PC-9 (cell line): ENCODE measurements around the gene SND1. TPM values are rescaled to one million over a fixed set of nuclear protein-coding genes. Genes with fewer than 3 reads are reported as not detected.

Experiments
- BruUV-seq: library from RNA; stranded (reverse); fragments of 400-500 nt; replicated peaks from 2 replicates; lab custom pipeline; 2021; lab: Mats Ljungman, UMichigan
- CTCF ChIA-PET: fragments of 300-600 bp; sonication (Branson Sonifier 250); formaldehyde crosslinking; loops from one replicate; lab custom pipeline; 2022; ENCODE audit warnings: antibody characterized with exemption; lab: Charles Lee
- POLR2A ChIA-PET: fragments of 300-600 bp; sonication (Branson Sonifier 250); formaldehyde crosslinking; loops from one replicate; lab custom pipeline; 2022; ENCODE audit warnings: antibody characterized with exemption; ENCODE audit not compliant: unreplicated experiment; lab: Charles Lee
- DNase-seq, 2 experiments: peaks; one replicate each; pipeline versions ENCODE4 v3.0.0 to v3.0.0-alpha.2; 2015 to 2022; ENCODE audit warnings: mixed read lengths in 1 of 2
- H2AFZ ChIP-seq: fragments of 200-600 bp; sonication (generic); 2 replicates; pipeline ENCODE4 v1.8.1; 2017; ENCODE audit warnings: antibody characterized with exemption
- H3F3A ChIP-seq: fragments of 200-600 bp; sonication (generic); 2 replicates; pipeline ENCODE4 v1.8.1; 2017; ENCODE audit warnings: antibody characterized with exemption, mild to moderate bottlenecking, low read depth; ENCODE audit not compliant: insufficient read depth
- H3K27ac ChIP-seq: fragments of 200-600 bp; sonication (generic); 2 replicates; pipeline ENCODE4 v1.6.1; 2016; ENCODE audit warnings: mixed run types
- H3K27me3 ChIP-seq: fragments of 200-600 bp; sonication (generic); 2 replicates; pipeline ENCODE4 v1.6.1; 2016; ENCODE audit warnings: low read depth, mixed run types; ENCODE audit not compliant: insufficient read depth
- H3K36me3 ChIP-seq: fragments of 200-600 bp; sonication (generic); 2 replicates; pipeline ENCODE4 v1.6.1; 2016; ENCODE audit warnings: low read depth, mixed run types
- H3K4me1 ChIP-seq: fragments of 200-600 bp; sonication (generic); replicated peaks from 2 replicates; pipeline ENCODE4 v1.6.1; 2016; ENCODE audit warnings: mixed run types; ENCODE audit not compliant: insufficient read depth
- H3K4me2 ChIP-seq: fragments of 200-600 bp; sonication (generic); 2 replicates; pipeline ENCODE4 v1.6.1; 2017; ENCODE audit warnings: mixed run types
- H3K4me3 ChIP-seq: fragments of 200-600 bp; sonication (generic); 2 replicates; pipeline ENCODE4 v1.6.1; 2016; ENCODE audit warnings: mixed run types
- H3K79me2 ChIP-seq: fragments of 200-600 bp; sonication (generic); 2 replicates; pipeline ENCODE4 v1.6.1; 2017; ENCODE audit warnings: low read depth, mixed run types
- H3K9me2 ChIP-seq: fragments of 200-600 bp; sonication (generic); 2 replicates; pipeline ENCODE4 v1.8.1; 2017; ENCODE audit warnings: mild to moderate bottlenecking; ENCODE audit not compliant: insufficient read depth
- H3K9me3 ChIP-seq: fragments of 200-600 bp; sonication (generic); 2 replicates; pipeline ENCODE4 v1.8.1; 2016; ENCODE audit warnings: low read depth; ENCODE audit not compliant: insufficient read depth
- H4K20me1 ChIP-seq: fragments of 200-600 bp; sonication (generic); 2 replicates; pipeline ENCODE4 v1.8.1; 2017; ENCODE audit not compliant: insufficient read depth
- EZH2 ChIP-seq: fragments of 200-600 bp; sonication (generic); IDR thresholded peaks from 2 replicates; pipeline ENCODE4 v1.8.0; 2017; ENCODE audit warnings: antibody characterized with exemption, low read depth
- intact Hi-C: fragments of 100-400 bp; cut with micrococcal nuclease; formaldehyde crosslinking; loops from one replicate; pipeline ENCODE4 v1.10.0; 2022; ENCODE audit not compliant: unreplicated experiment
- total RNA-seq: library from RNA; stranded (reverse); gene quantifications from 2 replicates; pipeline ENCODE4 v1.2.3, GENCODE V29; 2021
- TF ChIP-seq, protein P1 (sequence below): fragments of 200-600 bp; sonication (generic); conservative IDR thresholded peaks from 2 replicates; pipeline ENCODE4 v1.6.1; 2017; ENCODE audit warnings: mixed run types, antibody characterized with exemption, mild to moderate bottlenecking, moderate library complexity

The SND1 gene
- total RNA-seq, 1 experiment from 2014 or later = 273 TPM

DNA sequence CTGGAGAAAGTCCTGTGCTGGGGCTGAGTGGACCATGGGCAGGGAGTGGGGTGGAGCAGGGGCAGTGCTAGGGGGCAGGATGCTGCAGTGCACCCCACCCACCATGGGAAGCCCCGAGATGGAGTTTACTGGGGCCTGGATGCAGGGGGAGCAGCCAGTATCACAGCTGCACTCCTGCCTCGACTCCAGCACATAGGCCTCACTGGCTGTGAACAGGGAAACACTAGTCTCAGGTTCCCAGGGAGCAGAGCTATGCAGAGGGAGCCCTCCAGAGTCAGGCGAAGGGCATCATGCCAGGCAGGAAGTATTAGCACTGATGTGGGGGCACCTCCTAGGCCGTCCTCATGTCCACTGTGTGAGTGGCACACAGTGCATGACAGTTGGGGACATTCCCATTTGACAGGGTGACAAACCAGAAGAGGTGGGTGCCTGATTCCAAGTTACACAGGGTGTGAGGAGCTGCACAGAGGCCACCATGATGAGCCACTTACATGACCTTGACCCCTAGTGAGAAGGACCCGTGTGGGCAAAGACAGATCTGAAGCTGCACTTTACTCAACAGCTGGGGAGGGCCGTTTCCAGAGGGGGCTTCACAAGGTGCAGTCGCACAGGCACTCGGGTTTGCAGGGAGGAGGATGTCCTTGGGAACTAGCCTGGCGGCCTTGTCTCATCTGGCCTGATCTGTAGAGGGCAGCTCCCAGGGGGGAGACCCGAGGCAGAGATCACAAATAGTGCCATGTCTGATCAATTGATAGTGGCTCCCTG is 449.1 kb downstream of the SND1 start:
- H3K4me3 ChIP-seq = no peak overlapping the region
- H3K4me1 ChIP-seq = no peaks in the 10 kb centered on the region
- intact Hi-C loops = no loop called here
- H3K9me3 ChIP-seq = no peaks in the 10 kb centered on the region
- H3K27ac ChIP-seq = no peak overlapping the region
- H3K36me3 ChIP-seq = no peaks in the 10 kb centered on the region
- H3K27me3 ChIP-seq = no peaks in the 10 kb centered on the region
- ChIA-PET CTCF (no interaction called here), POLR2A (no interaction called here)
- H3K9me2 ChIP-seq = no peaks in the 10 kb centered on the region
- no peaks in the 10 kb centered on the region; the same call in 1 of the 2 replicates for H3F3A ChIP-seq
- H3K4me2 ChIP-seq = no peak overlapping the region
- H2AFZ ChIP-seq = no peak overlapping the region
- BruUV-seq = no TSS peak
- no peak for DNase-seq
- H4K20me1 ChIP-seq = no peaks in the 10 kb centered on the region; the same call in 1 of the 2 replicates
- TF ChIP-seq, protein P1, sequence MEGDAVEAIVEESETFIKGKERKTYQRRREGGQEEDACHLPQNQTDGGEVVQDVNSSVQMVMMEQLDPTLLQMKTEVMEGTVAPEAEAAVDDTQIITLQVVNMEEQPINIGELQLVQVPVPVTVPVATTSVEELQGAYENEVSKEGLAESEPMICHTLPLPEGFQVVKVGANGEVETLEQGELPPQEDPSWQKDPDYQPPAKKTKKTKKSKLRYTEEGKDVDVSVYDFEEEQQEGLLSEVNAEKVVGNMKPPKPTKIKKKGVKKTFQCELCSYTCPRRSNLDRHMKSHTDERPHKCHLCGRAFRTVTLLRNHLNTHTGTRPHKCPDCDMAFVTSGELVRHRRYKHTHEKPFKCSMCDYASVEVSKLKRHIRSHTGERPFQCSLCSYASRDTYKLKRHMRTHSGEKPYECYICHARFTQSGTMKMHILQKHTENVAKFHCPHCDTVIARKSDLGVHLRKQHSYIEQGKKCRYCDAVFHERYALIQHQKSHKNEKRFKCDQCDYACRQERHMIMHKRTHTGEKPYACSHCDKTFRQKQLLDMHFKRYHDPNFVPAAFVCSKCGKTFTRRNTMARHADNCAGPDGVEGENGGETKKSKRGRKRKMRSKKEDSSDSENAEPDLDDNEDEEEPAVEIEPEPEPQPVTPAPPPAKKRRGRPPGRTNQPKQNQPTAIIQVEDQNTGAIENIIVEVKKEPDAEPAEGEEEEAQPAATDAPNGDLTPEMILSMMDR = no peak
- no peak for TF ChIP-seq EZH2
- H3K79me2 ChIP-seq = no peaks in the 10 kb centered on the region

DNA sequence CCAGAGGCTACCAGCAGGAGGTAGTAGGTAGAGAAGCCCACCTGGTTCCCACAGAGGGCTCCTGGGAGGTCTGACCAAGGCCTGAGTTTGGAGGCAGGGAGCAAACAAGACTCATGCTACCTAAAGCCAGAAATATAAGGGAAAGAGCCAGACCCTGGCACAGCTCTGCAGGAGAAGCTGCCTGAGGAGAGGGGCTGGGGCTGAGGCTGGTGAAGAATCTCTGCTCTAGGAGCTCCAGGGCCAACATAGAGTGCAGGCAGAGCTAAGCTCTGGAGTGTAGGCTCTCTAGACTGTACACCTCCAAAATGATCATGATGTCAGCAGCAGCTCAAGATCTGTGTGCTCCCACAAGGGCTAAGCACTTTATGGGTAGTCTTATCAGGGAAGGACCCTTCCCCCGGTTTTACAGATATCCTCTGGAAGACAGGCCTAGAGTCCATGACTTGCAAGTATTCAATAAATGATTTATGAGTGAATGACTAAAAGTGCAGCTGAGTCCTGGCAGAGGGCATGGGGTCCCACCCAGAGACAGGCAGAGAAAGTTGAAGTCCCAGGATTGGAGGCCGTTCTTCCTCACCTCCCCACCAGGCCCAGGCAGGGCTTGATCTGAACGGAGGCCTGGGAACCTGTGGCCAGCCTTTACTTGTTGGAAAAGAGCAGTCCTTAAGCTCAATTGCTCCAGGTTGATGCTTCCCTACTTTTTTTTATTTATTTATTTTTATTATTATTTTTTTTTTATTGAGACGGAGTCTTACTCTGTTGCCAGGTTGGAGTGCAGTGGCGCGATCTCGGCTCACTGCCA is 450.7 kb downstream of the SND1 start:
- intact Hi-C loops = no loop called here

DNA sequence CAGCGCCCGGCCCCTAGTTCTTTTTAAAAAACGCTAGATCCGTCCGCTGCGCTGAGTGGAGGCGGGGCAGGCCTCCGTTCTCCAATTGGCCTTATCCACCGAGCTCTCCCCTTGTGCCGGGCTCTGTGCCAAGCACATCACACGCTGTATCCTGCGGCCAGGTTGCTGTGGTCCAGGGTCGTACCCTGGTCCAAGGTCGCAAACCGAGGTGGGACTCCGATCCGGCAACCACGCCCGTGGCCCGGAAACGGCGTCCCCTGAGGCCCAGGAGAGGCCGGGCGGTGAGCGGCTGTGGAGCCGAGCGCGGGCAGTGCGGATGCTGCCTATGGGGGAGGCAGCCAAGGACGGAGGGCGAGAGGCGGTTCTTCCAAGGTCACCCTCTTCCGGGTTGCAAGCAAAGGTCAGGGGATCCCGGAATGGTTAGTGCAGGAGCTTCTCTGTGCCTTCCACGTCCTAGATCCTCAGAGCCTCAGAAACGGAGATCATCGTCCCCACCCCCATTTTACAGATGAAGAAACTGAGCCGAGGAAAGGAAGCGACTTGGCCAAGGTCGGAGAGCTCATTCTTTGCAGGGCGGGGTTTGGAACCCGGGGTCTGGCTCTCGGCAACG is 451.6 kb downstream of the SND1 start:
- H3K79me2 ChIP-seq = no peaks in the 10 kb centered on the region
- H3F3A ChIP-seq = no peaks in the 10 kb centered on the region
- peaks cover 6% of the 10 kb centered on the region for H3K27me3 ChIP-seq
- ChIA-PET CTCF (no interaction called here), POLR2A (no interaction called here)
- DNase-seq = no peak
- H3K27ac ChIP-seq = no peak overlapping the region
- H3K4me1 ChIP-seq = no peaks in the 10 kb centered on the region
- intact Hi-C loops = no loop called here
- H3K9me2 ChIP-seq = no peaks in the 10 kb centered on the region
- no peaks in the 10 kb centered on the region for H3K9me3 ChIP-seq
- no peak for TF ChIP-seq EZH2
- TF ChIP-seq, protein P1 = no peak
- H3K4me3 ChIP-seq = no peak overlapping the region
- H4K20me1 ChIP-seq = no peaks in the 10 kb centered on the region; the same call in 1 of the 2 replicates
- no peak overlapping the region for H3K4me2 ChIP-seq
- no TSS peak for BruUV-seq
- H2AFZ ChIP-seq = no peak overlapping the region
- no peaks in the 10 kb centered on the region for H3K36me3 ChIP-seq

More for the DNA sequence above, 450.7 kb downstream of the SND1 start:
- ChIA-PET POLR2A (interaction anchor here (0.7 kb wide), 1 partner anchor 15 kb away, joined by 3 read pairs; no protein-coding TSS in a partner anchor), CTCF (no interaction called here)
- Histone ChIP-seq H3K9me2 (no peaks in the 10 kb centered on the region), H3K36me3 (no peaks in the 10 kb centered on the region), H3K27me3 (no peaks in the 10 kb centered on the region), H2AFZ (no peak overlapping the region), H3K27ac (no peak overlapping the region), H3F3A (no peaks in the 10 kb centered on the region; the same call in 1 of the 2 replicates), H3K9me3 (no peaks in the 10 kb centered on the region), H3K4me2 (no peak overlapping the region), H4K20me1 (no peaks in the 10 kb centered on the region; the same call in 1 of the 2 replicates), H3K4me3 (no peak overlapping the region), H3K4me1 (no peaks in the 10 kb centered on the region), H3K79me2 (no peaks in the 10 kb centered on the region)
- TF ChIP-seq, protein P1 = no peak
- TF ChIP-seq EZH2 = no peak
- no TSS peak for BruUV-seq
- no peak for DNase-seq
